Measurements from ENCODE around the gene CFAP119. TPM values are rescaled to one million over a fixed set of nuclear protein-coding genes. Genes with fewer than 3 reads are reported as not detected.

The CFAP119 gene
- total and polyA plus RNA-seq, 2 of the 8 experiments (the other 6 are each of a cell fraction or from before 2014, with no cell fraction given), result 5.6 to 6.0 TPM

DNA sequence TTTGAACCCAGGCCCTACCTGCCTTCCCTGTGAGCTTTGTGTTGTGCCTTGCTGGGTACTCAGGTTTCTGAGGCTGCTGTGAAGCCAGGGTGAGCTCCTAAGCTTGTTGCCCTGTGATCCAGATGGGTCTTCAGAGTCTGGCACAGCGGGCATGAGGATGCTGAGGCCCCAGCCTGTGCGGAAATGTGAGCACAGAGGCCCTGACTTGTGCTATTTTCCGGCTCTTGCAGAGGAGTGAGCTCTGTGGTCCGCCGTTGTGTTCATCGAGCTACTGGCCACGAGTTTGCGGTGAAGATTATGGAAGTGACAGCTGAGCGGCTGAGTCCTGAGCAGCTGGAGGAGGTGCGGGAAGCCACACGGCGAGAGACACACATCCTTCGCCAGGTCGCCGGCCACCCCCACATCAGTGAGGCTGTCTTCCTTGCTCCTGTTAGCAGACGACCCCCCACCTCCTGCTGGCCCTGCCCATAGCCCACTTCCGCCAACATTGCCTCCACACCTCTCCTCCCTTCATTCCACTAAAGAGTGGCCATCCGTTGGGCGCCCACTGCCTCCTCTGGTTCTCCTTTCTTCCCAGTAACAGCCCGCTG, 10.9 kb downstream of the CFAP119 start:
- no peak for FAIRE-seq
- WGBS, 2 experiments (ENCODE audit: extremely low coverage in 1 of 2, insufficient coverage in 1 of 2, insufficient read length in 1 of 2, insufficient replicate concordance in 2 of 2, low coverage in 1 of 2, low lambda C conversion rate in 2 of 2, missing lambda C conversion rate in 1 of 2), result 93% methylated on average over 20 of the region's 20 CpGs; no CpG with 5 or more reads in 1 of the 2 experiments
- H4K5ac ChIP-seq (ENCODE audit: insufficient read length, low read depth, low read length), result no peak overlapping the region
- no peak overlapping the region for H3K4me2 ChIP-seq (ENCODE audit: insufficient read depth in 1 of 2, low read depth in 2 of 2, low read length in 2 of 2)
- H3K79me2 ChIP-seq (ENCODE audit: control insufficient read depth in 1 of 2, insufficient read depth in 2 of 2, low read length in 2 of 2), result peaks cover 0 to 15% of the 10 kb centered on the region in 2 experiments; a peak in 2 of 4 replicates
- H2BK20ac ChIP-seq (ENCODE audit: low read length), result no peak overlapping the region
- no peak overlapping the region for H3K14ac ChIP-seq (ENCODE audit: insufficient read length)
- DNase-seq (ENCODE audit: low read depth in 1 of 2, low spot score in 2 of 2), result no peak
- peaks cover 6 to 24% (median 20%) of the 10 kb centered on the region in 4 experiments; a peak in 5 of 8 replicates for H3K36me3 ChIP-seq (ENCODE audit: control insufficient read depth in 2 of 4, insufficient read depth in 4 of 4, low read length in 3 of 4)
- no peak overlapping the region for H3K27ac ChIP-seq (ENCODE audit: low read depth, low read length)
- H2BK12ac ChIP-seq (ENCODE audit: low read depth, low read length), result no peak overlapping the region
- no peak overlapping the region for H3K23ac ChIP-seq (ENCODE audit: insufficient read length)
- H3K79me1 ChIP-seq (ENCODE audit: low read depth, low read length), result peaks cover 8% of the 10 kb centered on the region; the same call in 1 of the 2 replicates
- no peak overlapping the region for H3K4me3 ChIP-seq (ENCODE audit: extremely low read depth in 1 of 4, insufficient read depth in 2 of 4, low read depth in 3 of 4, low read length in 4 of 4)
- 0 out of 7 replicates have a peak overlapping the region, but pooled peaks of 1 of the 4 experiments have one; percentile 17 for H3K9ac ChIP-seq (replicated peaks in 1 of 4; ENCODE audit: extremely low read depth in 1 of 4, low read depth in 3 of 4, low read length in 3 of 4)
- no peak overlapping the region for H2BK120ac ChIP-seq (replicated peaks; ENCODE audit: low read depth, low read length)
- no peak overlapping the region; the same call in none of the 2 replicates for H4K8ac ChIP-seq (ENCODE audit: extremely low read depth, insufficient read depth, low read length)
- POLR2A ChIA-PET (ENCODE audit: partially characterized antibody), result interaction anchor here (0.9 to 7.1 kb wide), 9 partner anchors 10 to 187 kb away, joined by 3 to 92 read pairs (median 5); partner anchors contain the start of genes CFAP119 and RNF40
- H2AK5ac ChIP-seq (ENCODE audit: low read depth, low read length), result no peak overlapping the region
- H3K18ac ChIP-seq (ENCODE audit: extremely low read depth, low read length), result no peak overlapping the region
- H4K20me1 ChIP-seq (replicated peaks in 1 of 2; ENCODE audit: control insufficient read depth in 1 of 2, insufficient read depth in 2 of 2, low read length in 2 of 2), result peaks cover 3 to 7% of the 10 kb centered on the region in 2 experiments
- CTCF ChIA-PET (ENCODE audit: partially characterized antibody), result interaction anchor here (0.6 to 1.4 kb wide), 2 partner anchors 9 to 63 kb away, joined by 3 read pairs; no protein-coding TSS in a partner anchor
- H3K9me3 ChIP-seq (ENCODE audit: insufficient read depth in 2 of 2, low read depth in 1 of 2, low read length in 1 of 2), result no peaks in the 10 kb centered on the region
- no peaks in the 10 kb centered on the region for H3K27me3 ChIP-seq (replicated peaks in 1 of 4; ENCODE audit: control insufficient read depth in 3 of 4, extremely low read depth in 1 of 4, insufficient read depth in 3 of 4, low read length in 3 of 4)
- no peak overlapping the region for H3K4ac ChIP-seq (replicated peaks; ENCODE audit: insufficient read length, low read depth, low read length)
- no peak overlapping the region for H2AFZ ChIP-seq (ENCODE audit: low read length)
- no peak overlapping the region for H4K91ac ChIP-seq (replicated peaks; ENCODE audit: insufficient read length, low read length)
- no peak overlapping the region for H2BK15ac ChIP-seq (ENCODE audit: low read length)
- no peak overlapping the region for H2BK5ac ChIP-seq (ENCODE audit: low read depth, low read length)
- peaks cover 7% of the 10 kb centered on the region; the same call in 1 of the 2 replicates for H3K23me2 ChIP-seq (ENCODE audit: low read depth, low read length)
- no peak overlapping the region for H3K56ac ChIP-seq (replicated peaks; ENCODE audit: insufficient read length, low read depth, low read length)
- H3K4me1 ChIP-seq (replicated peaks in 1 of 4; ENCODE audit: control insufficient read depth in 3 of 4, insufficient read depth in 4 of 4, low read length in 3 of 4), result peaks cover 0 to 4% (median 0%) of the 10 kb centered on the region in 4 experiments; a peak in 2 of 7 replicates
- TF ChIP-seq CREB1 (IDR thresholded peaks at IDR 0.05) (no peak), MAFK (IDR thresholded peaks at IDR 0.05; ENCODE audit: low read depth, low read length) (no peak), KDM5A (IDR thresholded peaks at IDR 0.05; ENCODE audit: low read length) (no peak), CHD2 (IDR thresholded peaks at IDR 0.05; ENCODE audit: low read length) (no peak), YY1 (IDR thresholded peaks at IDR 0.05; ENCODE audit: low read depth, low read length) (no peak), HDAC2 (IDR thresholded peaks at IDR 0.05; ENCODE audit: borderline replicate concordance in 1 of 2, low read depth in 2 of 2, low read length in 2 of 2) (no peak), RNF2 (IDR thresholded peaks at IDR 0.05; ENCODE audit: borderline replicate concordance, low read depth, low read length, missing control alignments, poor library complexity, severe bottlenecking) (no peak), TAF1 (IDR thresholded peaks at IDR 0.05; ENCODE audit: low read depth, low read length) (no peak)
- TF ChIP-seq, protein P1, sequence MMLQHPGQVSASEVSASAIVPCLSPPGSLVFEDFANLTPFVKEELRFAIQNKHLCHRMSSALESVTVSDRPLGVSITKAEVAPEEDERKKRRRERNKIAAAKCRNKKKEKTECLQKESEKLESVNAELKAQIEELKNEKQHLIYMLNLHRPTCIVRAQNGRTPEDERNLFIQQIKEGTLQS (IDR thresholded peaks at IDR 0.05; ENCODE audit: insufficient read depth, low read depth, low read length), result no peak
- TF ChIP-seq, protein P2, sequence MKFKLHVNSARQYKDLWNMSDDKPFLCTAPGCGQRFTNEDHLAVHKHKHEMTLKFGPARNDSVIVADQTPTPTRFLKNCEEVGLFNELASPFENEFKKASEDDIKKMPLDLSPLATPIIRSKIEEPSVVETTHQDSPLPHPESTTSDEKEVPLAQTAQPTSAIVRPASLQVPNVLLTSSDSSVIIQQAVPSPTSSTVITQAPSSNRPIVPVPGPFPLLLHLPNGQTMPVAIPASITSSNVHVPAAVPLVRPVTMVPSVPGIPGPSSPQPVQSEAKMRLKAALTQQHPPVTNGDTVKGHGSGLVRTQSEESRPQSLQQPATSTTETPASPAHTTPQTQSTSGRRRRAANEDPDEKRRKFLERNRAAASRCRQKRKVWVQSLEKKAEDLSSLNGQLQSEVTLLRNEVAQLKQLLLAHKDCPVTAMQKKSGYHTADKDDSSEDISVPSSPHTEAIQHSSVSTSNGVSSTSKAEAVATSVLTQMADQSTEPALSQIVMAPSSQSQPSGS (IDR thresholded peaks at IDR 0.05; ENCODE audit: low read length), result no peak

Data from H1 (cell line).